GM12801 (cell line): Measurements from ENCODE around the gene AP1S1.

Experiments used
- CTCF ChIP-seq: IDR thresholded peaks from one replicate; pipeline ENCODE4 v1.5.1; 2011; ENCODE audit warnings: control low read depth; ENCODE audit not compliant: insufficient read length; ENCODE audit errors: extremely low read depth

Gene AP1S1

GRCh38 chr7:101180130-101180755 lies 26.0 kb downstream of the AP1S1 start, which contains the start of gene NAT16:
NAT16 (minus strand) TSS chr7:101180293; CDS start chr7:101174807, 5,486 bp downstream.
- TF ChIP-seq CTCF = no peak

GRCh38 chr7:101185258-101185839 lies 31.1 kb downstream of the AP1S1 start:
- TF ChIP-seq CTCF = no peak

GRCh38 chr7:101186194-101186593 lies 31.9 kb downstream of the AP1S1 start:
- TF ChIP-seq CTCF = no peak

- no peak for TF ChIP-seq CTCF
These were observed 32.7 kb downstream of the AP1S1 start for GRCh38 chr7:101186844-101187428.

- TF ChIP-seq CTCF = no peak
These were observed 34.8 kb downstream of the AP1S1 start for GRCh38 chr7:101189109-101189508.

GRCh38 chr7:101195884-101196283 lies 41.6 kb downstream of the AP1S1 start:
- no peak for TF ChIP-seq CTCF

- no peak for TF ChIP-seq CTCF
These were observed 43.7 kb downstream of the AP1S1 start for GRCh38 chr7:101197991-101198390.
